IMR-90 (cell line): Measurements from ENCODE around the gene C19orf53. TPM values are rescaled to one million over a fixed set of nuclear protein-coding genes. Genes with fewer than 3 reads are reported as not detected.

Experiments used
- ATAC-seq: fragments of 200-7000 bp; cut with Tn5 transposase; 2 replicates; pipeline ENCODE4 v1.9.1; 2020; ENCODE audit warnings: low read depth, mild to moderate bottlenecking, moderate library complexity
- BruUV-seq: library from RNA; stranded (reverse); fragments of 400-500 nt; replicated peaks from 2 replicates; lab custom pipeline; 2021; lab: Mats Ljungman, UMichigan
- CTCF ChIA-PET: fragments of 300-600 bp; formaldehyde crosslinking; extraction: SDS; loops from one replicate; lab custom pipeline; 2021; ENCODE audit warnings: antibody characterized with exemption; lab: Yijun Ruan, JAX
- POLR2A ChIA-PET: fragments of 300-600 bp; sonication (Branson Sonifier 250); formaldehyde crosslinking; loops from one replicate; lab custom pipeline; 2022; ENCODE audit warnings: antibody characterized with exemption; ENCODE audit not compliant: unreplicated experiment; lab: Charles Lee
- DNase-seq: peaks from one replicate; pipeline ENCODE4 v3.0.0; 2013
- H2AFZ ChIP-seq: replicated peaks from 2 replicates; pipeline ENCODE3; 2013; ENCODE audit warnings: low read length, mild to moderate bottlenecking; ENCODE audit not compliant: poor library complexity
- H2AK5ac ChIP-seq: 2 replicates; pipeline ENCODE4 v1.6.1; 2013; ENCODE audit warnings: low read depth, low read length, inconsistent platforms
- H2AK9ac ChIP-seq: replicated peaks from 2 replicates; pipeline ENCODE3; 2013; ENCODE audit warnings: mild to moderate bottlenecking, low read depth, low read length, moderate library complexity; ENCODE audit not compliant: poor library complexity
- H2BK120ac ChIP-seq: 2 replicates; pipeline ENCODE4 v1.6.1; 2013; ENCODE audit warnings: low read depth, low read length, inconsistent platforms
- H2BK15ac ChIP-seq: 3 replicates; pipeline ENCODE4 v1.6.1; 2013; ENCODE audit warnings: low read depth, low read length, inconsistent platforms
- H2BK20ac ChIP-seq: 2 replicates; pipeline ENCODE4 v1.6.1; 2013; ENCODE audit warnings: low read depth, mild to moderate bottlenecking, inconsistent platforms, low read length, moderate library complexity
- H2BK5ac ChIP-seq: 2 replicates; pipeline ENCODE4 v1.6.1; 2013; ENCODE audit warnings: mild to moderate bottlenecking, low read depth, low read length, inconsistent platforms; ENCODE audit not compliant: poor library complexity, severe bottlenecking
- H3K14ac ChIP-seq: replicated peaks from 2 replicates; pipeline ENCODE4 v1.6.1; 2013; ENCODE audit warnings: low read depth, low read length, inconsistent platforms
- H3K18ac ChIP-seq: 2 replicates; pipeline ENCODE4 v1.6.1; 2013; ENCODE audit warnings: low read depth, low read length, control low read depth
- H3K23ac ChIP-seq: 2 replicates; pipeline ENCODE4 v1.6.1; 2013; ENCODE audit warnings: low read depth, low read length, inconsistent platforms
- H3K27ac ChIP-seq: 2 replicates; pipeline ENCODE4 v1.5.1; 2013; ENCODE audit warnings: mild to moderate bottlenecking, control low read depth, low read length; ENCODE audit not compliant: insufficient read depth
- H3K27me3 ChIP-seq: 2 replicates; pipeline ENCODE4 v1.6.1; 2013; ENCODE audit warnings: low read length; ENCODE audit not compliant: control insufficient read depth, insufficient read depth
- H3K36me3 ChIP-seq: 2 replicates; pipeline ENCODE4 v1.6.1; 2013; ENCODE audit warnings: low read length, mixed read lengths; ENCODE audit not compliant: control insufficient read depth, insufficient read depth
- H3K4ac ChIP-seq: 2 replicates; pipeline ENCODE4 v1.6.1; 2013; ENCODE audit warnings: low read depth, low read length, inconsistent platforms
- H3K4me1 ChIP-seq: 2 replicates; pipeline ENCODE4 v1.6.1; 2013; ENCODE audit warnings: low read length, mixed read lengths; ENCODE audit not compliant: control insufficient read depth, insufficient read depth
- H3K4me2 ChIP-seq: 2 replicates; pipeline ENCODE4 v1.6.1; 2013; ENCODE audit warnings: low read depth, mild to moderate bottlenecking, control low read depth, low read length, moderate library complexity
- H3K4me3 ChIP-seq: 2 replicates; pipeline ENCODE4 v1.5.1; 2013; ENCODE audit warnings: low read depth, mild to moderate bottlenecking, control low read depth, low read length, moderate library complexity; ENCODE audit not compliant: insufficient read depth
- H3K56ac ChIP-seq: 2 replicates; pipeline ENCODE4 v1.6.1; 2013; ENCODE audit warnings: low read length, inconsistent platforms; ENCODE audit not compliant: insufficient read depth; ENCODE audit errors: extremely low read depth
- H3K79me1 ChIP-seq, 2 experiments: 2 replicates each; pipeline ENCODE4 v1.6.1; 2013; ENCODE audit warnings: low read length in 2 of 2, inconsistent platforms in 1 of 2, low read depth in 1 of 2
- H3K9ac ChIP-seq: 2 replicates; pipeline ENCODE4 v1.6.1; 2013; ENCODE audit warnings: low read depth, low read length, control low read depth
- H3K9me1 ChIP-seq: 2 replicates; pipeline ENCODE4 v1.6.1; 2013; ENCODE audit warnings: low read length, inconsistent platforms; ENCODE audit not compliant: insufficient read depth
- H3K9me3 ChIP-seq: 2 replicates; pipeline ENCODE4 v1.6.1; 2013; ENCODE audit warnings: low read length; ENCODE audit not compliant: control insufficient read depth, insufficient read depth
- H4K20me1 ChIP-seq: 2 replicates; pipeline ENCODE4 v1.6.1; 2013; ENCODE audit warnings: low read length, inconsistent platforms; ENCODE audit not compliant: insufficient read depth
- H4K5ac ChIP-seq: 2 replicates; pipeline ENCODE4 v1.6.1; 2013; ENCODE audit warnings: mild to moderate bottlenecking, low read depth, low read length, control low read depth
- H4K8ac ChIP-seq, 2 experiments: 2 replicates each; pipeline ENCODE4 v1.6.1; 2013; ENCODE audit warnings: low read depth in 2 of 2, low read length in 2 of 2, control low read depth in 1 of 2, inconsistent platforms in 1 of 2
- H4K91ac ChIP-seq: 2 replicates; pipeline ENCODE4 v1.6.1; 2013; ENCODE audit warnings: low read depth, low read length, inconsistent platforms; ENCODE audit not compliant: insufficient read depth
- FOS ChIP-seq: fragments of 150-350 bp; IDR thresholded peaks from 2 replicates; pipeline ENCODE4 v1.6.1; 2016; ENCODE audit warnings: low read depth, low read length
- MAFK ChIP-seq: IDR thresholded peaks from 2 replicates; pipeline ENCODE4 v1.6.1; 2012; ENCODE audit warnings: low read depth, low read length, improper control_type of control experiment
- MAZ ChIP-seq: IDR thresholded peaks from 2 replicates; pipeline ENCODE4 v1.6.1; 2012; ENCODE audit warnings: low read depth, mild to moderate bottlenecking, low read length, improper control_type of control experiment, moderate library complexity, borderline replicate concordance
- WGBS, 2 experiments: methylation state at CpG; one replicate each; pipeline versions ENCODE4 v1.1.5 to v1.1.7; 2013; ENCODE audit warnings: missing lambda C conversion rate in 2 of 2; ENCODE audit not compliant: insufficient read length in 1 of 2; ENCODE audit errors: extremely low coverage in 2 of 2; 5-methylcytosine and 5-hydroxymethylcytosine counted together
- dilution Hi-C: fragments of 300-500 bp; cut with HindIII; formaldehyde crosslinking; loops from one replicate; pipeline ENCODE4 v1.14.3; 2018; ENCODE audit warnings: low sequenced_read_pairs; ENCODE audit not compliant: unreplicated experiment
- in situ Hi-C: fragments of 300-500 bp; cut with MboI; formaldehyde crosslinking; loops from 3 replicates; pipeline ENCODE4 v1.14.3; 2019; ENCODE audit warnings: low sequenced_read_pairs, inconsistent platforms, mixed read lengths
- intact Hi-C: fragments of 100-400 bp; cut with micrococcal nuclease; formaldehyde crosslinking; loops from 2 replicates; pipeline ENCODE4 v1.10.0; 2022
- polyA plus RNA-seq, 3 experiments: library from polyadenylated mRNA; depleted of rRNA; stranded (reverse); fragments of >200 nt; gene quantifications; 2 replicates each; pipeline ENCODE4 v1.2.3, GENCODE V29; 2012; ENCODE audit warnings: low replicate concordance in 1 of 3
- total RNA-seq: library from RNA; depleted of rRNA; stranded (reverse); fragments of >200 nt; gene quantifications from 2 replicates; pipeline ENCODE4 v1.2.3, GENCODE V29; 2012
- TF ChIP-seq, protein P1 (sequence below): fragments of 150-350 bp; IDR thresholded peaks from 2 replicates; pipeline ENCODE4 v1.6.1; 2016; ENCODE audit warnings: low read depth, mild to moderate bottlenecking, low read length, moderate library complexity, borderline replicate concordance

Gene C19orf53
- total and polyA plus RNA-seq, 2 of the 4 experiments (the other 2 are of a cell fraction): 61.3 to 290 TPM

DNA sequence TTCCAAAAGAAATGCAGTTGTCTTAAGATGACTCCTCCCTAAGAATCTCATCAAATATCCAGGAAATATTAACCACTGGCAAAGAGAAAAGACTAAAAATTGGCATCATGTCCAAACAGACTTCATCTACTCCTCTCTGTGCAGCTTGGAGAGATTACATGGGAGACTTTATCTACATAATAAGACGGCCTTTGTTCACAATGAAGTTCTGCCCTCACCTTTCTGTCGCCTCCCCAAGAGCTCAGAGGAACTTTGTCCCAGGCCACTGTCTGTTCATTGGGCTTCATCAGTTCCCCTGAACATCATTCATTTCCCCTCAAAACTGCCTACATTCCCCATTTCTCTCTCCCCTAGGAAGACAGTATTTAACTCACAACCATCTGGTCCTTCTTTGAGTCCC is 32.4 kb upstream of the C19orf53 start (continued):
- TF ChIP-seq MAZ: no peak
- TF ChIP-seq, protein P1, sequence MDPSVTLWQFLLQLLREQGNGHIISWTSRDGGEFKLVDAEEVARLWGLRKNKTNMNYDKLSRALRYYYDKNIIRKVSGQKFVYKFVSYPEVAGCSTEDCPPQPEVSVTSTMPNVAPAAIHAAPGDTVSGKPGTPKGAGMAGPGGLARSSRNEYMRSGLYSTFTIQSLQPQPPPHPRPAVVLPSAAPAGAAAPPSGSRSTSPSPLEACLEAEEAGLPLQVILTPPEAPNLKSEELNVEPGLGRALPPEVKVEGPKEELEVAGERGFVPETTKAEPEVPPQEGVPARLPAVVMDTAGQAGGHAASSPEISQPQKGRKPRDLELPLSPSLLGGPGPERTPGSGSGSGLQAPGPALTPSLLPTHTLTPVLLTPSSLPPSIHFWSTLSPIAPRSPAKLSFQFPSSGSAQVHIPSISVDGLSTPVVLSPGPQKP: no peak

- no peak overlapping the region for H2BK15ac ChIP-seq
- H3K23ac ChIP-seq: no peak overlapping the region
- H4K91ac ChIP-seq: no peak overlapping the region
- no peak overlapping the region for H3K18ac ChIP-seq
- peak overlapping the region; percentile 70 for H2AFZ ChIP-seq
- DNase-seq (peak; percentile 63), ATAC-seq (no peak)
- H3K79me1 ChIP-seq: no peaks in the 10 kb centered on the region; a peak in 2 of 4 replicates
- no peaks in the 10 kb centered on the region for H3K9me3 ChIP-seq
- in situ Hi-C loops (loop anchor here (25.0 kb wide), 1 partner anchor 755 kb away; the partner anchor contains the start of gene NFIX), dilution Hi-C loops (no loop called here), intact Hi-C loops (no loop called here)
- ChIA-PET CTCF (no interaction called here), POLR2A (no interaction called here)
- peak overlapping the region; percentile 46 for H2BK5ac ChIP-seq
- no peak overlapping the region for H3K4me3 ChIP-seq
- H4K8ac ChIP-seq: no peak overlapping the region
- no peak overlapping the region for H3K27ac ChIP-seq
- peaks cover 4% of the 10 kb centered on the region; the same call in 1 of the 2 replicates for H3K9me1 ChIP-seq
- peak overlapping the region; percentile 44 for H2AK9ac ChIP-seq
- H3K4me1 ChIP-seq: peaks cover 4% of the 10 kb centered on the region; the same call in 1 of the 2 replicates
- peak overlapping the region; percentile 7; the same call in 1 of the 2 replicates for H2AK5ac ChIP-seq
- no peak overlapping the region for H3K9ac ChIP-seq
- no peak overlapping the region for H3K4ac ChIP-seq
- no CpG with 5 or more reads among the region's 1 CpG for WGBS, 2 experiments
- H2BK120ac ChIP-seq: no peak overlapping the region
- H3K4me2 ChIP-seq: no peak overlapping the region
- H3K36me3 ChIP-seq: 0 out of 2 replicates have a peak, but pooled peaks cover 2% of the 10 kb centered on the region
- H3K56ac ChIP-seq: no peak overlapping the region
- BruUV-seq: no TSS peak
- no peak overlapping the region for H3K14ac ChIP-seq
- no peak overlapping the region for H4K5ac ChIP-seq
- no peak overlapping the region for H2BK20ac ChIP-seq
- H3K27me3 ChIP-seq: no peaks in the 10 kb centered on the region
- H4K20me1 ChIP-seq: no peaks in the 10 kb centered on the region
- TF ChIP-seq MAFK: no peak
- 0 out of 2 replicates have a peak, but pooled peaks have one; percentile 22 for TF ChIP-seq FOS
- TF ChIP-seq MAZ: 0 out of 2 replicates have a peak, but pooled peaks have one; percentile 25
Measured at GRCh38 chr19:13742756-13743155, 31.5 kb upstream of the C19orf53 start.
